ENCODE results near the gene CACNA1A.
"Not testable (repeated sequence)": the region's sequence is repeated elsewhere in the genome, so short reads cannot be mapped to it uniquely, and the experiment has no call there.

CACNA1A gene

GRCh38 chr19:13269348-13269747 is 236.9 kb downstream of the CACNA1A start:
- TF ChIP-seq CTBP1 (IDR thresholded peaks at IDR 0.05; ENCODE audit: borderline replicate concordance) = no peak
- no peak for TF ChIP-seq BHLHE40 (IDR thresholded peaks at IDR 0.05; ENCODE audit: borderline replicate concordance)
- TF ChIP-seq PKNOX1 (IDR thresholded peaks at IDR 0.05) = no peak
- TF ChIP-seq SP1 (IDR thresholded peaks at IDR 0.05) = no peak
- TF ChIP-seq FOXK2 (IDR thresholded peaks at IDR 0.05) = no peak
- no peak for TF ChIP-seq SUZ12 (IDR thresholded peaks at IDR 0.05)
- TF ChIP-seq ARNT (IDR thresholded peaks at IDR 0.05) = no peak
- no peak for TF ChIP-seq NFRKB (IDR thresholded peaks at IDR 0.05)
- TF ChIP-seq FOXM1 (IDR thresholded peaks at IDR 0.05; ENCODE audit: borderline replicate concordance) = no peak
- no peak for TF ChIP-seq LEF1 (IDR thresholded peaks at IDR 0.05; ENCODE audit: borderline replicate concordance)
- no peak for TF ChIP-seq FOXA1 (IDR thresholded peaks at IDR 0.05)
- TF ChIP-seq TARDBP (IDR thresholded peaks at IDR 0.05) = no peak
- no peak for TF ChIP-seq HDGF (IDR thresholded peaks at IDR 0.05; ENCODE audit: borderline replicate concordance)
- no peak for TF ChIP-seq ELF4 (IDR thresholded peaks at IDR 0.05)
- no peak for TF ChIP-seq ZNF384 (IDR thresholded peaks at IDR 0.05)
- no peak for TF ChIP-seq L3MBTL2 (conservative IDR thresholded peaks at IDR 0.05)
- CTCF ChIA-PET = interaction anchor here (0.5 kb wide), 1 partner anchor 336 kb away, joined by 4 read pairs; no protein-coding TSS in a partner anchor
- POLR2A ChIA-PET = no interaction called here
- no peak for DNase-seq (ENCODE audit: extremely low spot score)

- POLR2A ChIA-PET = no interaction called here
- no peak for DNase-seq (ENCODE audit: extremely low spot score)
- TF ChIP-seq PKNOX1 (IDR thresholded peaks at IDR 0.05) (no peak), CTBP1 (IDR thresholded peaks at IDR 0.05; ENCODE audit: borderline replicate concordance) (no peak), ZNF384 (IDR thresholded peaks at IDR 0.05) (no peak), HDGF (IDR thresholded peaks at IDR 0.05; ENCODE audit: borderline replicate concordance) (no peak), BHLHE40 (IDR thresholded peaks at IDR 0.05; ENCODE audit: borderline replicate concordance) (no peak), FOXM1 (IDR thresholded peaks at IDR 0.05; ENCODE audit: borderline replicate concordance) (no peak), LEF1 (IDR thresholded peaks at IDR 0.05; ENCODE audit: borderline replicate concordance) (no peak), L3MBTL2 (conservative IDR thresholded peaks at IDR 0.05) (no peak), TARDBP (IDR thresholded peaks at IDR 0.05) (no peak)
- CTCF ChIA-PET = no interaction called here
Observed at GRCh38 chr19:13267889-13268288, 238.4 kb downstream of the CACNA1A start.

GRCh38 chr19:13267131-13267530 is 239.1 kb downstream of the CACNA1A start:
- ChIA-PET POLR2A (no interaction called here), CTCF (no interaction called here)
- TF ChIP-seq LEF1 (IDR thresholded peaks at IDR 0.05; ENCODE audit: borderline replicate concordance) = no peak
- TF ChIP-seq ZNF384 (IDR thresholded peaks at IDR 0.05) = no peak
- TF ChIP-seq ARNT (IDR thresholded peaks at IDR 0.05) = no peak
- TF ChIP-seq CTBP1 (IDR thresholded peaks at IDR 0.05; ENCODE audit: borderline replicate concordance) = no peak
- TF ChIP-seq HDGF (IDR thresholded peaks at IDR 0.05; ENCODE audit: borderline replicate concordance) = no peak
- TF ChIP-seq BHLHE40 (IDR thresholded peaks at IDR 0.05; ENCODE audit: borderline replicate concordance) = no peak
- DNase-seq (ENCODE audit: extremely low spot score) = no peak

GRCh38 chr19:13262450-13262849 is 243.8 kb downstream of the CACNA1A start:
- POLR2A ChIA-PET = no interaction called here
- TF ChIP-seq L3MBTL2 (conservative IDR thresholded peaks at IDR 0.05) = no peak
- no peak for TF ChIP-seq BHLHE40 (IDR thresholded peaks at IDR 0.05; ENCODE audit: borderline replicate concordance)
- TF ChIP-seq NFRKB (IDR thresholded peaks at IDR 0.05) = no peak
- TF ChIP-seq FOXM1 (IDR thresholded peaks at IDR 0.05; ENCODE audit: borderline replicate concordance) = no peak
- peak; percentile 52 for DNase-seq (ENCODE audit: extremely low spot score)
- CTCF ChIA-PET = interaction anchor here (0.6 to 2.1 kb wide), 6 partner anchors 12 to 285 kb away, joined by 3 to 10 read pairs (median 4); no protein-coding TSS in a partner anchor

GRCh38 chr19:13260883-13261653 is 245.2 kb downstream of the CACNA1A start:
- CTCF ChIA-PET = interaction anchor here (1.5 kb wide), 1 partner anchor 296 kb away, joined by 4 read pairs; no protein-coding TSS in a partner anchor
- no peak for TF ChIP-seq FOXA1 (IDR thresholded peaks at IDR 0.05)
- no peak for TF ChIP-seq SUZ12 (IDR thresholded peaks at IDR 0.05)
- no peak for TF ChIP-seq HDGF (IDR thresholded peaks at IDR 0.05; ENCODE audit: borderline replicate concordance)
- no peak for TF ChIP-seq ZNF384 (IDR thresholded peaks at IDR 0.05)
- TF ChIP-seq FOXM1 (IDR thresholded peaks at IDR 0.05; ENCODE audit: borderline replicate concordance) = no peak
- TF ChIP-seq BHLHE40 (IDR thresholded peaks at IDR 0.05; ENCODE audit: borderline replicate concordance) = no peak
- TF ChIP-seq L3MBTL2 (conservative IDR thresholded peaks at IDR 0.05) = no peak
- no peak for TF ChIP-seq FOXK2 (IDR thresholded peaks at IDR 0.05)
- no peak for TF ChIP-seq TARDBP (IDR thresholded peaks at IDR 0.05)
- TF ChIP-seq LEF1 (IDR thresholded peaks at IDR 0.05; ENCODE audit: borderline replicate concordance) = no peak
- TF ChIP-seq ARNT (IDR thresholded peaks at IDR 0.05) = no peak
- no peak for DNase-seq (ENCODE audit: extremely low spot score)
- POLR2A ChIA-PET = no interaction called here

GRCh38 chr19:13256918-13257317 is 249.4 kb downstream of the CACNA1A start:
- no peak for DNase-seq (ENCODE audit: extremely low spot score)
- ChIA-PET POLR2A (no interaction called here), CTCF (no interaction called here)
- TF ChIP-seq FOXA1 (IDR thresholded peaks at IDR 0.05) (no peak), CTBP1 (IDR thresholded peaks at IDR 0.05; ENCODE audit: borderline replicate concordance) (no peak), ARNT (IDR thresholded peaks at IDR 0.05) (no peak), SUZ12 (IDR thresholded peaks at IDR 0.05) (no peak), L3MBTL2 (conservative IDR thresholded peaks at IDR 0.05) (no peak), TARDBP (IDR thresholded peaks at IDR 0.05) (no peak), FOXK2 (IDR thresholded peaks at IDR 0.05) (no peak)

GRCh38 chr19:13256398-13256797 is 249.9 kb downstream of the CACNA1A start:
- POLR2A ChIA-PET; DNase-seq (ENCODE audit: extremely low spot score); CTCF ChIA-PET: not testable (repeated sequence)
